ENCODE data around the gene C16orf74. TPM values are rescaled to one million over a fixed set of nuclear protein-coding genes. Genes with fewer than 3 reads are reported as not detected.

The C16orf74 gene
- polyA plus RNA-seq, 6 donors from 2014 or later = 106 to 243 (median 143) TPM

DNA sequence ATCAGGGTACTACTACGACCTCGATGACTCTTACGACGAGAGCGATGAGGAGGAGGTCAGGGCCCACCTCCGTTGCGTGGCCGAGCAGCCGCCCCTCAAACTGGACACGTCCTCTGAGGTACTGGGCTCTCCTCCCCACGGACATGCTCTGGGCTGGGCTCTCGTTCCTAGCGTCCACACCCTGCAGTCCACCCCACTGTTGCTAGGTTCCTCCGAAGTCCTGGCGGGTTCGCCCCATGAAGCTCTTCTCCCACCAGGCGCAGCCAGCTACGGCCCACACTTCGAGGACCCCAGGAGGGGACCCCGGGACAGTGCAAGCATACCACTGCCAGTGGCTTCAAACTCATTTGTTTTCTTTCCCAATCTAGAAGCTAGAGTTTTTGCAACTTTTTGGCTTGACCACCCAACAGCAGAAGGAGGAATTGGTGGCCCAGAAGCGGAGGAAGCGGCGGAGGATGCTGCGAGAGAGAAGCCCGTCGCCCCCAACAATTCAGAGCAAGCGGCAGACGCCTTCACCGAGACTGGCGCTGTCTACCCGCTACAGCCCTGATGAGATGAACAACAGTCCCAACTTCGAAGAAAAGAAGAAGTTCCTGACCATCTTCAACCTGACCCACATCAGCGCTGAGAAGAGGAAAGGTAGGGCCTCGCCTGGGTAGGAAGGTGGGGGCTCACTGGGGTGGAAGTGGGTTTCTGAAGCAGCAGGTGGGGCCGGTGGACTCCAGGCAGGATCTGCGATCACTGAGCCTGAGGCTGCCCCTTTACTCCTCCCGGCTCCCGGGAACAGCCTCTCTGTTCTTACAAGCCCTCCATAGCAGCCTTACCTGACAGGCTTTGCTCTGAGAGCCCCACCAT, 87.7 kb downstream of the C16orf74 start:
- DNase-seq (no peak), ATAC-seq (ENCODE audit: low read depth in 2 of 2) (no peak)
- Mint-ChIP-seq H3K9me3 (no peaks in the 10 kb centered on the region), H3K36me3 (peaks cover 8 to 17% of the 10 kb centered on the region in 2 donors), H3K4me3 (peak overlapping the region in 1 of 8 donors; percentile 52), H3K27ac (peak overlapping the region in 1 of 6 donors; percentile 7), H3K27me3 (no peaks in the 10 kb centered on the region), H3K4me1 (peaks cover 4 to 11% (median 10%) of the 10 kb centered on the region in 3 donors)

GRCh38 chr16:85662482-85662812, 88.4 kb downstream of the C16orf74 start:
- no peaks in the 10 kb centered on the region for H3K27me3 Mint-ChIP-seq
- H3K36me3 Mint-ChIP-seq = peaks cover 8 to 22% of the 10 kb centered on the region in 2 donors
- ATAC-seq (ENCODE audit: low read depth in 2 of 2) = no peak
- peaks cover 4 to 11% (median 10%) of the 10 kb centered on the region in 3 donors for H3K4me1 Mint-ChIP-seq
- no peaks in the 10 kb centered on the region for H3K9me3 Mint-ChIP-seq
- no peak overlapping the region for H3K4me3 Mint-ChIP-seq
- DNase-seq = no peak
- peak overlapping the region in 1 of 6 donors; percentile 12 for H3K27ac Mint-ChIP-seq

- Mint-ChIP-seq H3K36me3 (peaks cover 8 to 25% of the 10 kb centered on the region in 2 donors), H3K27ac (peak overlapping the region in 1 of 6 donors; percentile 12), H3K4me3 (no peak overlapping the region), H3K27me3 (no peaks in the 10 kb centered on the region), H3K4me1 (peaks cover 4 to 11% (median 10%) of the 10 kb centered on the region in 3 donors), H3K9me3 (no peaks in the 10 kb centered on the region)
- DNase-seq (no peak), ATAC-seq (ENCODE audit: low read depth in 2 of 2) (no peak)
Observed at GRCh38 chr16:85661740-85662481, 89.0 kb downstream of the C16orf74 start.

DNA sequence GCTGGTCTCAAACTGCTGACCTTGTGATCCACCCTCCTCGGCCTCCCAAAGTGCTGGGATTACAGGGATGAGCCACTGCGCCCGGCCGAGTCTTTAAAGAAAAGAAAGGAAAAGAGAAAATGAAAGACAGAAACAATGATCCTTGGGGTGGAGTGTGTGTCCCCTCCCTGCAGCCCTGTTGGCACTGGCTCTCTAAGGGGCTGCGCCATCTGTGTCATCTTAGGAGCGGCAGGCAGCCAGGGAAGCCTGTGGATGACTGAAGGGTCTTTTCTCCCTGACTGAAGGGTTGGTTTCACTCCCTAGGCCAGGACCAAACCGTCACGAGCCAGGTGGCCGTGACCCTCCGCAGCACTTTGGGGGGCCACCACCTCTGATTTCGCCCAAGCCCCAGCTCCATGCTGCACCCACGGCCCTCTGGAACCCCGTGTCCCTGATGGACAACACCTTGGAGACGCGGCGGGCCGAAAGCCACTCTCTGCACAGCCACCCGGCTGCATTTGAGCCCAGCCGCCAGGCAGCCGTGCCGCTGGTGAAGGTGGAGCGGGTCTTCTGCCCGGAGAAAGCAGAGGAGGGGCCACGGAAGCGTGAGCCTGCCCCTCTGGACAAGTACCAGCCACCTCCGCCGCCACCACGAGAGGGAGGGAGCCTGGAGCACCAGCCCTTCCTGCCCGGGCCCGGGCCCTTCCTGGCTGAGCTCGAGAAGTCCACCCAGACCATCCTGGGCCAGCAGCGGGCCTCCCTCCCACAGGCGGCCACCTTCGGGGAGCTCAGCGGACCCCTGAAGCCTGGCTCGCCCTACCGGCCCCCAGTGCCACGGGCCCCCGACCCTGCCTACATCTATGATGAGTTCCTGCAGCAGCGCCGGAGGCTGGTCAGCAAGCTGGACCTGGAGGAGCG, 89.8 kb downstream of the C16orf74 start:
- Mint-ChIP-seq H3K9me3 (no peaks in the 10 kb centered on the region), H3K27ac (peak overlapping the region in 1 of 6 donors; percentile 47), H3K27me3 (no peaks in the 10 kb centered on the region), H3K4me1 (peaks cover 4 to 10% (median 8%) of the 10 kb centered on the region in 3 donors), H3K36me3 (peaks cover 8 to 18% of the 10 kb centered on the region in 2 donors), H3K4me3 (peak overlapping the region in 1 of 8 donors; percentile 75)
- no peak for DNase-seq
- no peak for ATAC-seq (ENCODE audit: low read depth in 2 of 2)

- peak; percentile 71 to 86 for ATAC-seq (ENCODE audit: low read depth in 2 of 2)
- Mint-ChIP-seq H3K27ac (peak overlapping the region in 3 of 6 donors; percentile 60 to 85 (median 80)), H3K36me3 (peaks cover 0 to 8% of the 10 kb centered on the region in 2 donors), H3K27me3 (no peaks in the 10 kb centered on the region), H3K4me1 (peaks cover 4 to 10% (median 4%) of the 10 kb centered on the region in 3 donors), H3K9me3 (no peaks in the 10 kb centered on the region), H3K4me3 (no peak overlapping the region)
- DNase-seq = peak; percentile 62
Observed at GRCh38 chr16:85659805-85660511, 90.9 kb downstream of the C16orf74 start.

DNA sequence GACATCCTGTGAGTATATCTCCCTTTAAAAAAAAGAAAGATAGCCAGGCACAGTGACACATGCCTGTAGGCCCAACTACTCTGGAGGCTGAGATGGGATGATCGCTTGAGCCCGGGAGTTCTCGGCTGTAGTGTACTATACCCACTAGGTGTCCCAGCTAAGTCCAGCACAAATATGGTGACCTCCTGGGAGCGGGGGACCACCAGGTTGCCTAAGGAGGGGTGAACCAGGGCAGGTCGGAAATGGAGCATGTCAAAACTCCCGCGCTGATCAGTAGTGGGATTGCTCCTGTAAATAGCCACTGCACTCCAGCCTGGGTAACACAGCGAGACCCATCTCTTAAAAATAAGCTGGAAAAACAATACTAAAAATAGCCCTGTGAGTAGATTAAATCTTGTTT, 91.6 kb downstream of the C16orf74 start:
- H3K4me3 Mint-ChIP-seq = no peak overlapping the region
- no peaks in the 10 kb centered on the region for H3K9me3 Mint-ChIP-seq
- ATAC-seq (ENCODE audit: low read depth in 2 of 2) = no peak
- no peaks in the 10 kb centered on the region for H3K27me3 Mint-ChIP-seq
- peak overlapping the region in 1 of 6 donors; percentile 60 for H3K27ac Mint-ChIP-seq
- no peak for DNase-seq
- H3K4me1 Mint-ChIP-seq = peaks cover 4 to 10% (median 4%) of the 10 kb centered on the region in 3 donors
- peaks cover 0 to 8% of the 10 kb centered on the region in 2 donors for H3K36me3 Mint-ChIP-seq

DNA sequence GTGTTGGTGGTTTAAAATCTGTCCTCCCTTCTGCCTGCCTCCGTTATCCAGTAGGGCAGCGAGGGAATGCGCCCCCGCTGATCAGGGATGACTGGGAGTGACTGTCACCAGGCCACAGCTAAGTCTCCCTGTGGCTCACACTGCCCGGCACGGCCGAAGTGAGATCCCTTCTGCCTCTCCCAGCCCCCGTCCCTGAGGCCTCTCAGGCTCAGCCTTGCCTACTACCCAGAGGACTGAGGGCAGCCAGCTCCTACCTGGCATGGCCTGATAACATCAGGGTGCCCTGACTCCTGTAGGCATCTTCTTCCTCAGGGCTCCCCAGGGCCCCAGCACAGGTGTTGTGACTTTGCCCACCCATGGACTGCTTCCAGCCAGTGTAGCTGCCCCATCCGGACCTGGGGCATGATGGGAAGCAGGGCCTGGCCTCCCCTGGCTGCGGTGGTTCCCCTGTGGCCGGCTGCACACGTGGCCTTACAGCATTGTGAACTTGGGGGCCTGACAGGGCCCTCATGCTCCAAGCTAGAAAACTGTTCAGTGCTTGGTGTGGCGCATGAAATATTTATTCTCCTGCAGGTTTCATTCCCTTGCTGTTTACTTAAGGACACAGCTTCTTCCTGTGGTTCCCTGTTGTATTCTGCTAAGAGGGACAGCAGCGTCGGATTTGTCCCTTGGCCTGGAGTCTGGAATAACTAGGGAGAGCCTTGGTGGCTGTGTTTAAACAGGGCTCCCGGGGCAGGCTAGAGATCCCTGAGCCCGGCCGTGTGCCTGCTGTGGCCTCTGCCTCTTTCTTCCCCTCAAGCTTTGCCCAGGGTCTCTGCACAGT, 92.2 kb downstream of the C16orf74 start:
- DNase-seq (no peak), ATAC-seq (ENCODE audit: low read depth in 2 of 2) (no peak)
- Mint-ChIP-seq H3K27ac (peak overlapping the region in 1 of 6 donors; percentile 63), H3K4me1 (peaks cover 4 to 10% (median 4%) of the 10 kb centered on the region in 3 donors), H3K4me3 (no peak overlapping the region), H3K36me3 (peaks cover 0 to 8% of the 10 kb centered on the region in 2 donors), H3K27me3 (no peaks in the 10 kb centered on the region), H3K9me3 (no peaks in the 10 kb centered on the region)

GRCh38 chr16:85657996-85658395, 92.9 kb downstream of the C16orf74 start:
- no peaks in the 10 kb centered on the region for H3K27me3 Mint-ChIP-seq
- no peak for DNase-seq
- H3K4me1 Mint-ChIP-seq = peaks cover 4 to 10% (median 4%) of the 10 kb centered on the region in 3 donors
- H3K9me3 Mint-ChIP-seq = no peaks in the 10 kb centered on the region
- no peak overlapping the region for H3K4me3 Mint-ChIP-seq
- ATAC-seq (ENCODE audit: low read depth in 2 of 2) = no peak
- peak overlapping the region in 1 of 6 donors; percentile 34 for H3K27ac Mint-ChIP-seq
- H3K36me3 Mint-ChIP-seq = peaks cover 0 to 8% of the 10 kb centered on the region in 2 donors

Other genes starting within 250 kb of the C16orf74 start
- gene GSE1, start 137.8 kb downstream of the C16orf74 start, polyA plus RNA-seq (ENCODE audit: low read depth in 6 of 6) = 1 to 10 TPM in 5 of 6 donors, under 1 TPM in 1; 1.00 to 8.3 (median 3.9) TPM
- 1 to 10 TPM in 4 of 6 donors, under 1 TPM in 1, not detected in 1; 0.54 to 2.0 (median 1.3) TPM for gene GINS2, start 62.1 kb downstream of the C16orf74 start, polyA plus RNA-seq (ENCODE audit: low read depth in 6 of 6)
- 10 to 100 TPM; 18.8 to 27.7 (median 21.5) TPM for gene EMC8, start 48.4 kb upstream of the C16orf74 start, polyA plus RNA-seq (ENCODE audit: low read depth in 6 of 6)
- 1,000 to 10,000 TPM in 5 of 6 donors, 100 to 1,000 TPM in 1; 943 to 1,321 (median 1,168) TPM for gene COX4I1, start 48.6 kb upstream of the C16orf74 start, polyA plus RNA-seq (ENCODE audit: low read depth in 6 of 6)
- gene IRF8, start 148.1 kb upstream of the C16orf74 start, polyA plus RNA-seq (ENCODE audit: low read depth in 6 of 6) = 100 to 1,000 TPM; 646 to 909 (median 752) TPM

Measured in naive B cell (primary cell).